Measurements from ENCODE around the gene TMEM187. TPM values are rescaled to one million over a fixed set of nuclear protein-coding genes. Genes with fewer than 3 reads are reported as not detected.
"Not testable (repeated sequence)": the region's sequence is repeated elsewhere in the genome, so short reads cannot be mapped to it uniquely, and the experiment has no call there.

TMEM187 gene
- total RNA-seq, 1 experiment from 2014 or later = 9.4 TPM

GRCh38 chrX:153973127-153974002, 811 bp downstream of the TMEM187 start:
- H3K4me1 Mint-ChIP-seq (ENCODE audit: low read depth, unreplicated experiment) = peaks cover 13% of the 10 kb centered on the region

DNA sequence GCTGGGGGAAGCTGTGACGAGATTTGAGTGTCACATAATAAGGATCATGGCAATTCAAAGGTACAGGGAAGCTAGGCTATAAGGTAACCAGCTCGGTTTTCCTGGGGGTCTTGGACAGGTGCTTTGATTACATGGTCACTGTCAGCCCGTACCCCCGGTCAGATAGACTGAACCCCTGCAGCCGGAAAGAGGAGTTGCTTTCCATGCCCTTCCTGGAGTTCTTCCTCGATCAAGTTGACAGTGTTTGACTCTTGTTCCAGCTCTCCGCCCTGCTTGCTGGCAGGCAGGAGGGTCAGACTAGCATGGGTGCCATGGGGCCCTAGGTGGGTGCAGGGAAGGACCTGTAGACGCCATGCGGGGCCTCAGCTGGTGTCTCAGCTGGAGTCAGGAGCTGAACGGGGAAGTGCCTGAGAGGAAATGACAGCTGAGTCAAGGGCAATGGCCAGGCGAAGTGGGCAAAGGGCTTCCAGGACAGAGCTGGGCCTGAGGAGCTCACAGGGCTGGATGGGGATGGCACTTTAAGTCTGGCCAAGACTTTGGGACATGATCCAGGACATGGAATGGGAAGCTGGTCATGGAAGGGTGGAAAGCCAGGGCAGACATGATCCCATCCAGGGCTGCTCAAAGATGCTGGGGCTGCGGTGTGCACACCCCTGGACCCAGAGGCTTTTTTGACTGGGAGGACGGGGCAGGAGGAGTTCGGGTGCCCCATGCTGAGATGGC, 1.6 kb downstream of the TMEM187 start:
- Mint-ChIP-seq H3K4me3 (ENCODE audit: low read depth, unreplicated experiment) (peak overlapping the region; percentile 89), H3K27ac (ENCODE audit: unreplicated experiment) (peak overlapping the region; percentile 52)

More at GRCh38 chrX:153973127-153974002, 811 bp downstream of the TMEM187 start:
- Mint-ChIP-seq H3K4me3 (ENCODE audit: low read depth, unreplicated experiment) (peak overlapping the region; percentile 89), H3K27me3 (ENCODE audit: unreplicated experiment) (no peaks in the 10 kb centered on the region), H3K9me3 (ENCODE audit: low read depth, unreplicated experiment) (no peaks in the 10 kb centered on the region), H3K36me3 (ENCODE audit: insufficient read depth, unreplicated experiment) (peaks cover 50% of the 10 kb centered on the region), H3K27ac (ENCODE audit: unreplicated experiment) (peak overlapping the region; percentile 98)
- CTCF ChIA-PET = interaction anchor here (1.0 kb wide), 1 partner anchor 45 kb away, joined by 4 read pairs; no protein-coding TSS in a partner anchor
- no peak for TF ChIP-seq CTCF (IDR thresholded peaks at IDR 0.05; ENCODE audit: unreplicated experiment)
- intact Hi-C loops (cut with micrococcal nuclease; ENCODE audit: unreplicated experiment) = no loop called here
- no peak for DNase-seq
- BruUV-seq (replicated peaks) = TSS peak; percentile 68

DNA sequence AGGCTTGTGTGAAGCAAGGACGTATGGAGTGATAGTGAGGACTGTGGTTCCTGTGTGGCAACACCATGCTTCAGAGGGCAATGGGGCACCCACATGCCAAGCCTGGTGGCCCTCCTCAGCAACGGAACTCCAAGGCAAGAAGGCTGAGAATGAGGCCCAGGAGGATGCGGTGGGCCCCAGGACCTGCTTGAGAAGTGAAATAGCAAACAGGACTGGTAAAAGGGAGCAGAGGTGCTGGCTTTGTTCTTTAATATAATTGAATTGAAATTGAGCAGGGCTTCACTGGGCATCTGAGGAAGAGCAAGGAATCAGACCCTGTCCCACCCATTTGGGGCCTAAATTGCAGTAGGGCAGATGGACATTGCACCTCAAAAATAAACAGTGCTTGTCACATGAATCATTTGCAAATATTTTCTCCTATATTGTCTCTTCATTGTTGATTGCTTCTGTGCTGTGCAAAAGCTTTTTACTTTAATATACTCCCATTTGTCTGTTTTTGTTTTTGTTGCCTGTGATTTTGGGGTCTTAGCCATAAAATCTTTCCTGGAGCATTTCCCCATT, 2.3 kb downstream of the TMEM187 start:
- intact Hi-C loops (cut with micrococcal nuclease; ENCODE audit: unreplicated experiment) = no loop called here
- no peak overlapping the region for H3K4me3 Mint-ChIP-seq (ENCODE audit: low read depth, unreplicated experiment)
- H3K9me3 Mint-ChIP-seq (ENCODE audit: low read depth, unreplicated experiment) = no peaks in the 10 kb centered on the region
- no peak for TF ChIP-seq CTCF (IDR thresholded peaks at IDR 0.05; ENCODE audit: unreplicated experiment)
- no TSS peak for BruUV-seq (replicated peaks)
- CTCF ChIA-PET = no interaction called here
- peaks cover 11% of the 10 kb centered on the region for H3K4me1 Mint-ChIP-seq (ENCODE audit: low read depth, unreplicated experiment)
- no peak for DNase-seq
- H3K27me3 Mint-ChIP-seq (ENCODE audit: unreplicated experiment) = no peaks in the 10 kb centered on the region
- H3K36me3 Mint-ChIP-seq (ENCODE audit: insufficient read depth, unreplicated experiment) = peaks cover 43% of the 10 kb centered on the region
- H3K27ac Mint-ChIP-seq (ENCODE audit: unreplicated experiment) = no peak overlapping the region

More for the DNA sequence above, 1.6 kb downstream of the TMEM187 start:
- no peaks in the 10 kb centered on the region for H3K9me3 Mint-ChIP-seq (ENCODE audit: low read depth, unreplicated experiment)
- no TSS peak for BruUV-seq (replicated peaks)
- no peaks in the 10 kb centered on the region for H3K27me3 Mint-ChIP-seq (ENCODE audit: unreplicated experiment)
- H3K4me1 Mint-ChIP-seq (ENCODE audit: low read depth, unreplicated experiment) = peaks cover 11% of the 10 kb centered on the region
- H3K36me3 Mint-ChIP-seq (ENCODE audit: insufficient read depth, unreplicated experiment) = peaks cover 49% of the 10 kb centered on the region
- no peak for TF ChIP-seq CTCF (IDR thresholded peaks at IDR 0.05; ENCODE audit: unreplicated experiment)
- CTCF ChIA-PET = no interaction called here
- intact Hi-C loops (cut with micrococcal nuclease; ENCODE audit: unreplicated experiment) = no loop called here
- DNase-seq = no peak

GRCh38 chrX:153980394-153980793, 7.8 kb downstream of the TMEM187 start:
- H3K27me3 Mint-ChIP-seq (ENCODE audit: unreplicated experiment); DNase-seq; H3K4me1 Mint-ChIP-seq (ENCODE audit: low read depth, unreplicated experiment); H3K27ac Mint-ChIP-seq (ENCODE audit: unreplicated experiment); H3K36me3 Mint-ChIP-seq (ENCODE audit: insufficient read depth, unreplicated experiment); H3K9me3 Mint-ChIP-seq (ENCODE audit: low read depth, unreplicated experiment); intact Hi-C loops (cut with micrococcal nuclease; ENCODE audit: unreplicated experiment); H3K4me3 Mint-ChIP-seq (ENCODE audit: low read depth, unreplicated experiment); BruUV-seq (replicated peaks): not testable (repeated sequence)
- CTCF ChIA-PET = interaction anchor here (0.8 kb wide), 1 partner anchor 496 kb away, joined by 3 read pairs; no protein-coding TSS in a partner anchor
